OCI-LY1 (cell line): ENCODE results near the gene INS.
"Not testable (repeated sequence)": the region's sequence is repeated elsewhere in the genome, so short reads cannot be mapped to it uniquely, and the experiment has no call there.

Experiments used
- H2AFZ ChIP-seq: fragments of 200-600 bp; sonication (generic), shearing (Covaris generic); 2 replicates; pipeline ENCODE4 v1.6.0; 2014; ENCODE audit warnings: antibody characterized with exemption, mild to moderate bottlenecking, low read length
- H3F3A ChIP-seq: fragments of 200-600 bp; sonication (generic), shearing (Covaris generic); 2 replicates; pipeline ENCODE4 v1.6.0; 2014; ENCODE audit warnings: mild to moderate bottlenecking, antibody characterized with exemption, low read length, moderate library complexity; ENCODE audit not compliant: insufficient read depth
- H3K27ac ChIP-seq: fragments of 200-600 bp; sonication (generic); 2 replicates; pipeline ENCODE4 v1.5.1; 2014; ENCODE audit warnings: low read length, mixed run types, mild to moderate bottlenecking, low read depth; ENCODE audit not compliant: poor library complexity, severe bottlenecking
- H3K27me3 ChIP-seq: fragments of 200-600 bp; sonication (generic); 2 replicates; pipeline ENCODE4 v1.6.0; 2014; ENCODE audit warnings: antibody characterized with exemption, mild to moderate bottlenecking, low read length, moderate library complexity; ENCODE audit not compliant: insufficient read depth
- H3K36me3 ChIP-seq: fragments of 200-600 bp; sonication (generic); 2 replicates; pipeline ENCODE4 v1.6.1; 2014; ENCODE audit warnings: mild to moderate bottlenecking, antibody characterized with exemption, low read length, moderate library complexity, mixed read lengths; ENCODE audit not compliant: insufficient read depth
- H3K4me1 ChIP-seq: fragments of 200-600 bp; sonication (generic); 2 replicates; pipeline ENCODE4 v1.5.1; 2014; ENCODE audit warnings: mild to moderate bottlenecking, low read length, moderate library complexity; ENCODE audit not compliant: insufficient read depth, severe bottlenecking
- H3K4me2 ChIP-seq: fragments of 200-600 bp; sonication (generic), shearing (Covaris generic); 2 replicates; pipeline ENCODE4 v1.6.1; 2014; ENCODE audit warnings: low read length
- H3K4me3 ChIP-seq: fragments of 200-600 bp; sonication (generic); 2 replicates; pipeline ENCODE4 v1.5.1; 2014; ENCODE audit warnings: low read length, low read depth, mild to moderate bottlenecking, mixed read lengths; ENCODE audit not compliant: poor library complexity, severe bottlenecking
- H3K79me2 ChIP-seq: fragments of 200-600 bp; shearing (Covaris generic); 2 replicates; pipeline ENCODE4 v1.6.1; 2016; ENCODE audit warnings: mixed run types, low read length, mixed read lengths; ENCODE audit not compliant: insufficient read depth
- H3K9ac ChIP-seq: fragments of 200-600 bp; sonication (generic), shearing (Covaris generic); 2 replicates; pipeline ENCODE4 v1.6.1; 2014; ENCODE audit warnings: mild to moderate bottlenecking, low read length, mixed read lengths
- H3K9me2 ChIP-seq: fragments of 200-600 bp; sonication (generic), shearing (Covaris generic); 2 replicates; pipeline ENCODE4 v1.6.1; 2014; ENCODE audit warnings: low read depth, mild to moderate bottlenecking, low read length, mixed read lengths
- H3K9me3 ChIP-seq: fragments of 200-600 bp; shearing (Covaris generic); 2 replicates; pipeline ENCODE4 v1.6.1; 2014; ENCODE audit warnings: low read length, mixed read lengths
- H4K20me1 ChIP-seq: fragments of 200-600 bp; sonication (generic), shearing (Covaris generic); 2 replicates; pipeline ENCODE4 v1.6.0; 2016; ENCODE audit warnings: mild to moderate bottlenecking, low read length; ENCODE audit not compliant: insufficient read depth
- EZH2 ChIP-seq: fragments of 200-600 bp; sonication (generic), shearing (Covaris generic); IDR thresholded peaks from 2 replicates; pipeline ENCODE4 v1.8.0; 2017; ENCODE audit warnings: borderline replicate concordance, mixed run types, mild to moderate bottlenecking, antibody characterized with exemption, low read length, moderate library complexity, mixed read lengths
- TF ChIP-seq, protein P1 (sequence below): fragments of 200-600 bp; sonication (generic), shearing (Covaris generic); IDR thresholded peaks from 2 replicates; pipeline ENCODE4 v1.5.1; 2017; ENCODE audit warnings: mild to moderate bottlenecking, antibody characterized with exemption, low read length, moderate library complexity, mixed read lengths

Gene INS

DNA sequence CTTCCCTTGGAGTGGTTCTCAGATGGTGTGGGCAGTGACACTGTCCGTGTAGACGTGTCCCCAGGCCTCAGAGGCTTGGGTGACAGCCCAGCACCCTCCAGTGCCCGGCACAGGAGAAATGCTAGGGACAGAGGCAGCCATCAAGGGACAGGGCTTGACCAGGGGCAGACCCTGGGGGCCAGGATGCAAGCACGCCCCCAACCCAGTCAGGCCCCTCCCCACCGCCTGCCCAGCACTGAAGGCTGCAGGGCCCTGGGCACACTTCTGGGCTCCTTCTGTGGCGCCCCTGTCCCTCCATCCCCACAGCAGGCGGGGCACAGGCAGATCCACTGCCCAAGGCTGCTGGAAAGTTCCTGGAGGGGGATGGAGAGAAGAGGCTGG is 32.9 kb downstream of the INS start:
- Histone ChIP-seq H4K20me1 (no peaks in the 10 kb centered on the region), H3K4me1 (no peaks in the 10 kb centered on the region), H3K9me3 (no peaks in the 10 kb centered on the region), H3K27ac (no peak overlapping the region), H3K4me2 (no peak overlapping the region), H3K27me3 (no peaks in the 10 kb centered on the region), H3F3A (no peaks in the 10 kb centered on the region), H3K9me2 (no peaks in the 10 kb centered on the region), H3K4me3 (no peak overlapping the region), H3K79me2 (no peaks in the 10 kb centered on the region), H3K36me3 (no peaks in the 10 kb centered on the region), H2AFZ (no peak overlapping the region), H3K9ac (no peak overlapping the region)
- TF ChIP-seq, protein P1, sequence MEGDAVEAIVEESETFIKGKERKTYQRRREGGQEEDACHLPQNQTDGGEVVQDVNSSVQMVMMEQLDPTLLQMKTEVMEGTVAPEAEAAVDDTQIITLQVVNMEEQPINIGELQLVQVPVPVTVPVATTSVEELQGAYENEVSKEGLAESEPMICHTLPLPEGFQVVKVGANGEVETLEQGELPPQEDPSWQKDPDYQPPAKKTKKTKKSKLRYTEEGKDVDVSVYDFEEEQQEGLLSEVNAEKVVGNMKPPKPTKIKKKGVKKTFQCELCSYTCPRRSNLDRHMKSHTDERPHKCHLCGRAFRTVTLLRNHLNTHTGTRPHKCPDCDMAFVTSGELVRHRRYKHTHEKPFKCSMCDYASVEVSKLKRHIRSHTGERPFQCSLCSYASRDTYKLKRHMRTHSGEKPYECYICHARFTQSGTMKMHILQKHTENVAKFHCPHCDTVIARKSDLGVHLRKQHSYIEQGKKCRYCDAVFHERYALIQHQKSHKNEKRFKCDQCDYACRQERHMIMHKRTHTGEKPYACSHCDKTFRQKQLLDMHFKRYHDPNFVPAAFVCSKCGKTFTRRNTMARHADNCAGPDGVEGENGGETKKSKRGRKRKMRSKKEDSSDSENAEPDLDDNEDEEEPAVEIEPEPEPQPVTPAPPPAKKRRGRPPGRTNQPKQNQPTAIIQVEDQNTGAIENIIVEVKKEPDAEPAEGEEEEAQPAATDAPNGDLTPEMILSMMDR: no peak
- no peak for TF ChIP-seq EZH2

GRCh38 chr11:2127482-2128129 is 33.4 kb downstream of the INS start:
- no peak for TF ChIP-seq EZH2
- TF ChIP-seq, protein P1: no peak
- Histone ChIP-seq H3K79me2 (no peaks in the 10 kb centered on the region), H4K20me1 (no peaks in the 10 kb centered on the region), H3K4me3 (no peak overlapping the region), H2AFZ (no peak overlapping the region), H3K4me1 (no peaks in the 10 kb centered on the region), H3K27me3 (no peaks in the 10 kb centered on the region), H3K9me3 (no peaks in the 10 kb centered on the region), H3K36me3 (no peaks in the 10 kb centered on the region), H3K4me2 (no peak overlapping the region), H3K9ac (no peak overlapping the region), H3F3A (no peaks in the 10 kb centered on the region), H3K9me2 (no peaks in the 10 kb centered on the region), H3K27ac (no peak overlapping the region)

DNA sequence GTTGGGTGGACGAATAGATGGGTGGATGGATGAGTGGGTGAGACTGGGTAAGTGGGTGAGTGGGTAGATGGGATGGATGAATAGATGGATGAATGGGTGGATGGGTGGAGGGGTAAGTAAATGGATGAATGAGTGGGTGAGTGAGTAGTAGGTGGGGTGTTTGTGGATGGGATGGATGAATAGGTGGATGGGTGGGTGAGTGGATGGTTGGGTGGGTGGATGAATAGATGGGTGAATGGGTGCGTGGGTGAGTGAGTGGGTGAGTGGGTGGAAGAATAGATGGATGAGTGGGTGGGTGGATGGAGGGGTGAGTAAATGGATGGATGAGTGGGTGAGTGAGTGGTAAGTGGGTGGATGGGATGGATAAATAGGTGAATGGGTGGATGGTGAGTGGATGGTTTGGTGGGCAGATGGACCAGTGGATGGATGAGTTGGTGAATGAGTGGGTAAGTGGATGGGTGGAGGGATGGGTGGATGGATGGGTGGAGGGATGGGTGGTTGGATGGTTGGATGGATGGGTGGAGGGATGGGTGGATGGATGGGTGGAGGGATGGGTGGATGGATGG is 34.4 kb downstream of the INS start:
- Histone ChIP-seq H3K4me3 (no peak overlapping the region), H3K9me3 (no peaks in the 10 kb centered on the region), H2AFZ (no peak overlapping the region), H3F3A (no peaks in the 10 kb centered on the region), H3K9me2 (no peaks in the 10 kb centered on the region), H3K9ac (no peak overlapping the region), H3K27ac (no peak overlapping the region), H3K4me1 (no peaks in the 10 kb centered on the region), H3K79me2 (no peaks in the 10 kb centered on the region), H3K36me3 (no peaks in the 10 kb centered on the region), H3K27me3 (no peaks in the 10 kb centered on the region), H4K20me1 (no peaks in the 10 kb centered on the region), H3K4me2 (no peak overlapping the region)
- TF ChIP-seq, protein P1: no peak
- TF ChIP-seq EZH2: no peak

GRCh38 chr11:2124736-2125484 is 36.1 kb downstream of the INS start:
- not testable (repeated sequence) for H3K4me1 ChIP-seq, H3F3A ChIP-seq, H3K27me3 ChIP-seq, H3K4me2 ChIP-seq, H3K4me3 ChIP-seq, H3K9ac ChIP-seq, H3K79me2 ChIP-seq, H3K36me3 ChIP-seq, H3K9me2 ChIP-seq, H3K27ac ChIP-seq, H4K20me1 ChIP-seq, H2AFZ ChIP-seq, H3K9me3 ChIP-seq
